Gastroesophageal sphincter (tissue), 3 donors: ENCODE measurements around the gene MTMR2.

Experiments
- EP300 ChIP-seq: sonication (generic); formaldehyde crosslinking; IDR thresholded peaks from one replicate; pipeline ENCODE4 v1.6.1; 2017; ENCODE audit warnings: antibody characterized with exemption, mild to moderate bottlenecking
- POLR2A ChIP-seq, 2 donors: fragments of 450-650 bp; IDR thresholded peaks; one replicate each; pipeline ENCODE4 v1.6.1; 2017; ENCODE audit warnings: antibody characterized with exemption in 2 of 2, mild to moderate bottlenecking in 2 of 2, moderate library complexity in 1 of 2
- TF ChIP-seq, protein P1 (sequence below), 4 experiments: fragments of 200-600 bp in 2 of 4; fragments of 450-650 bp in 2 of 4; sonication (generic) in 1 of 4; IDR thresholded peaks; one replicate each; pipeline ENCODE4 v1.5.1; 2017 to 2019; ENCODE audit warnings: antibody characterized with exemption in 4 of 4, mild to moderate bottlenecking in 2 of 4, moderate library complexity in 2 of 4

DNA sequence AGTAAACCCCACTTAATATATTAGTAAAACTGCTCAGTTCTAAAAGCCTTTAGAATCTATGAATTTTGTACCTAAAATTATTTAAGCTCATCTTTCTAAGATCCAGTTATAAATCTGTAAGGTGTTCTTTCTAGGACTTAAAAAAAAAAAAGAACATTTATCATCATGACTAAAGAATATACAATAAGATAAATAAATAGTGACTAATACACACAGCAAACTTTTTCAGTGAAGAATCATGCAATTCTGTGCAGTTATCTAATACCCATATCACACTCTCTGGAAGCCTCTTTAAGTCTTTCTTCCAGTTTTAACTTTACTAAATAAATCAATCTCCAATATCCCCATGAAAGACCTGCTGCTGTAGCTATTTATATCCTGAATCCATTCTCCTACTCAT, 73.8 kb downstream of the MTMR2 start:
- no peak for TF ChIP-seq POLR2A (IDR thresholded peaks at IDR 0.05)
- no peak for TF ChIP-seq EP300
- TF ChIP-seq, protein P1, sequence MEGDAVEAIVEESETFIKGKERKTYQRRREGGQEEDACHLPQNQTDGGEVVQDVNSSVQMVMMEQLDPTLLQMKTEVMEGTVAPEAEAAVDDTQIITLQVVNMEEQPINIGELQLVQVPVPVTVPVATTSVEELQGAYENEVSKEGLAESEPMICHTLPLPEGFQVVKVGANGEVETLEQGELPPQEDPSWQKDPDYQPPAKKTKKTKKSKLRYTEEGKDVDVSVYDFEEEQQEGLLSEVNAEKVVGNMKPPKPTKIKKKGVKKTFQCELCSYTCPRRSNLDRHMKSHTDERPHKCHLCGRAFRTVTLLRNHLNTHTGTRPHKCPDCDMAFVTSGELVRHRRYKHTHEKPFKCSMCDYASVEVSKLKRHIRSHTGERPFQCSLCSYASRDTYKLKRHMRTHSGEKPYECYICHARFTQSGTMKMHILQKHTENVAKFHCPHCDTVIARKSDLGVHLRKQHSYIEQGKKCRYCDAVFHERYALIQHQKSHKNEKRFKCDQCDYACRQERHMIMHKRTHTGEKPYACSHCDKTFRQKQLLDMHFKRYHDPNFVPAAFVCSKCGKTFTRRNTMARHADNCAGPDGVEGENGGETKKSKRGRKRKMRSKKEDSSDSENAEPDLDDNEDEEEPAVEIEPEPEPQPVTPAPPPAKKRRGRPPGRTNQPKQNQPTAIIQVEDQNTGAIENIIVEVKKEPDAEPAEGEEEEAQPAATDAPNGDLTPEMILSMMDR (IDR thresholded peaks at IDR 0.05), result no peak
